ENCODE data around the gene NAP1L4. TPM values are rescaled to one million over a fixed set of nuclear protein-coding genes. Genes with fewer than 3 reads are reported as not detected.

Gene NAP1L4
- polyA plus RNA-seq, 1 donor from 2014 or later = 199 TPM

GRCh38 chr11:3011891-3012885 is 20.1 kb upstream of the NAP1L4 start:
- Histone ChIP-seq H4K20me1 (ENCODE audit: insufficient read depth) (no peaks in the 10 kb centered on the region), H3K79me2 (replicated peaks; ENCODE audit: insufficient read depth, low read length) (no peaks in the 10 kb centered on the region), H3K27me3 (ENCODE audit: insufficient read depth, low read depth, low read length) (no peaks in the 10 kb centered on the region), H2AFZ (ENCODE audit: low read depth, low read length) (no peak overlapping the region), H3K9me2 (ENCODE audit: insufficient read depth, low read length) (no peaks in the 10 kb centered on the region), H3K9me3 (ENCODE audit: low read length) (no peaks in the 10 kb centered on the region), H3F3A (ENCODE audit: insufficient read depth, low read length, poor library complexity, severe bottlenecking) (no peaks in the 10 kb centered on the region), H3K4me3 (ENCODE audit: low read length) (no peak overlapping the region), H3K36me3 (ENCODE audit: insufficient read depth, low read length) (no peaks in the 10 kb centered on the region), H3K9ac (ENCODE audit: low read length) (no peak overlapping the region), H3K27ac (ENCODE audit: low read length) (no peak overlapping the region), H3K4me2 (ENCODE audit: low read length) (no peak overlapping the region)
- no peak for TF ChIP-seq TAF1 (IDR thresholded peaks at IDR 0.05; ENCODE audit: low read depth)
- no peak for TF ChIP-seq RAD21 (conservative IDR thresholded peaks at IDR 0.05)
- no peak for TF ChIP-seq SMC3 (conservative IDR thresholded peaks at IDR 0.05; ENCODE audit: poor library complexity)
- no peak for TF ChIP-seq REST (IDR thresholded peaks at IDR 0.05; ENCODE audit: borderline replicate concordance)
- TF ChIP-seq EP300 (conservative IDR thresholded peaks at IDR 0.05; ENCODE audit: poor library complexity, severe bottlenecking) = no peak
- no peak for TF ChIP-seq EZH2 (IDR thresholded peaks at IDR 0.05; ENCODE audit: borderline replicate concordance, insufficient read depth, low read length, poor library complexity, severe bottlenecking)
- TF ChIP-seq POLR2AphosphoS5 (IDR thresholded peaks at IDR 0.05) = no peak
- TF ChIP-seq MXI1 (conservative IDR thresholded peaks at IDR 0.05; ENCODE audit: poor library complexity, severe bottlenecking) = no peak
- TF ChIP-seq CTCF (IDR thresholded peaks at IDR 0.05; ENCODE audit: poor library complexity, severe bottlenecking) = no peak

- no peaks in the 10 kb centered on the region for H3K27me3 ChIP-seq (ENCODE audit: insufficient read depth, low read depth, low read length)
- H3K9me2 ChIP-seq (ENCODE audit: insufficient read depth, low read length) = no peaks in the 10 kb centered on the region
- H4K20me1 ChIP-seq (ENCODE audit: insufficient read depth) = no peaks in the 10 kb centered on the region
- no peak for TF ChIP-seq SMC3 (conservative IDR thresholded peaks at IDR 0.05; ENCODE audit: poor library complexity)
- no peak for TF ChIP-seq MXI1 (conservative IDR thresholded peaks at IDR 0.05; ENCODE audit: poor library complexity, severe bottlenecking)
- TF ChIP-seq RAD21 (conservative IDR thresholded peaks at IDR 0.05) = no peak
- no peak for TF ChIP-seq EP300 (conservative IDR thresholded peaks at IDR 0.05; ENCODE audit: poor library complexity, severe bottlenecking)
- H3F3A ChIP-seq (ENCODE audit: insufficient read depth, low read length, poor library complexity, severe bottlenecking) = no peaks in the 10 kb centered on the region
- no peaks in the 10 kb centered on the region for H3K79me2 ChIP-seq (replicated peaks; ENCODE audit: insufficient read depth, low read length)
- no peak overlapping the region for H3K4me3 ChIP-seq (ENCODE audit: low read length)
- no peaks in the 10 kb centered on the region for H3K9me3 ChIP-seq (ENCODE audit: low read length)
- H3K36me3 ChIP-seq (ENCODE audit: insufficient read depth, low read length) = no peaks in the 10 kb centered on the region
- no peak overlapping the region for H2AFZ ChIP-seq (ENCODE audit: low read depth, low read length)
- no peak overlapping the region for H3K9ac ChIP-seq (ENCODE audit: low read length)
- H3K4me2 ChIP-seq (ENCODE audit: low read length) = no peak overlapping the region
- H3K27ac ChIP-seq (ENCODE audit: low read length) = no peak overlapping the region
These were observed 18.6 kb upstream of the NAP1L4 start for GRCh38 chr11:3010521-3011275.

Measured in neural cell (in vitro differentiated cells).